ENCODE data around the gene CCDC92B. TPM values are rescaled to one million over a fixed set of nuclear protein-coding genes. Genes with fewer than 3 reads are reported as not detected.
"Not testable (repeated sequence)": the region's sequence is repeated elsewhere in the genome, so short reads cannot be mapped to it uniquely, and the experiment has no call there.

The CCDC92B gene
- total RNA-seq, 1 donor from 2014 or later, result 1.0 TPM

DNA sequence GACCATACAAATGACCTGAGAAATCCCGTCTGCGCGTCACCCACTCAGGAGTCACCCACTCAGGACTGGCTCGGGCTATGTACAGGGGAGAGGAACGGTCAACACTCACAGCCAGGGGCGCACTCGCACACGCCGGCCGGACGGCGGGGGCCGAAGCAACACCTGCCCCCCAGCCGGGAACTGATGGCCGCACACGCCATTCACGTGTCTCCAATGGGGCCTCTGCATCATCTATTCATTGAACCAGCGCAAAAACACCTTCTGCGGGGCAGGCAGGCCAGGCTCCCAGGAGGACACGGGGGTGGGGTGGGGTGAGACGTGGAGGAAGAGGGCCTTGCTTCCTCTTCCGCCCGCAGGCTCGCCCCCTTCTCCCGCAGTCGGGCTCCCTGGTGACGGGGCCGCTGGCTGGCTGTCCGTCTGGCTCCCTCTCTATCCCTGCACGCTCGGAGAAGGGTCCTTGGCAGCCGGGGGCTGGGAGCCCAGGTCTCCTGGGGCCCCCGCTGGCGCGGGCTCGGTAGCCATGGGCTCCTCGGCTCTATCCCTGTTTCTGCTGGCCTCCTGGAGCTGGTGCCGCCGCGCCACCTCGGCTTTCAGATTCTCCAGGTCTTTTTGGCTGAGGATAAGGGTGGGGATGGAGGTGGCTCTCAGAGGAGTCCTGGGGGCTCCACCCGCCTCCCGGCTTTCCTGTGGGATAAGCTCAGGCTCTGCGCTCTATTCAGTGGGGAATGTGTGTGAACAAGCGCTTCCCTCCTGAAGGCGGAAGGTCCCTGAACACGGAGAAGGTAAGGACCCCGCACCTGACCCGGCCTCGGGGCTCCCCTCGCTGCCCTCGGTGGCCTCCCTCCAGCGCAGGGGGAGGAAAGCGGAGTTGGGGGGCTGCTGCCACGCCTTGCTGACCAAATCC, 59.0 kb downstream of the CCDC92B start:
- no peak for DNase-seq (ENCODE audit: low spot score)

DNA sequence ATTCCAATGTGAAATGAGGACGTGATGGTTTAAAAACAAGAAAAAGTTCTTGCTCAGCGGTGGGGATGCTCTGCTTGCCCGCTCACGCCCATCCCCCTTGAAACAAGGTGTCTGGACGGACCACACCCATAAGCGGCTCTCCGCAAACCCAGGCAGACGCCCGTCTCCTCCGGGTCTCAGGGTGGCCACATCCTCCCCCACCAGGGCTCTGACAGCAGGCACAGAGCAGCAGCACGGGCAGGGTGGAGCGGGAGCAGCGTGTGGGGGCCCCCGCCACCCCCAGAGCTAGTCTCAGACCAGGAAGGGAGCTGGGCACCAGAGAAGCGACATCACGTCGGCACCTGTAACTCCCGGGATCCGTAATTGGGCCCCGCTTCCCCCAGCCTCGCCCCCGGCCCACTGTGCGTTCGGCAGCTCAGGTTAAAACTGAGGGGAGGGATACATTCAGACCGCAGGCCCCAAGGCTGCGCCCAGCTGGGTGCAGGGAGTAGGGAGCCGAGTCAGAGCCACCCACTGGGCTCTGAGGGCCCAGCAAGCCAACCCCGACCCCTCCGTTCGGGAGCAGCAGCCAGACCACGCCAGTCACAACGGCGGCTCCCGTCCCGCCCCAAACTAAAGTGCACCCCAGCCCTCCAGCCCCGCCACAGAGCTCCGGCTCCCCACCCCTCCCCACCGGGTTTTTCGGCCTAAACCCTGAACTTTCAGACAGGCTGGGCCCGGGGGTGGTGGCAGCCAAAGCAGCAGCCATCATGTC, 59.9 kb downstream of the CCDC92B start:
- no peak for DNase-seq (ENCODE audit: low spot score)

DNA sequence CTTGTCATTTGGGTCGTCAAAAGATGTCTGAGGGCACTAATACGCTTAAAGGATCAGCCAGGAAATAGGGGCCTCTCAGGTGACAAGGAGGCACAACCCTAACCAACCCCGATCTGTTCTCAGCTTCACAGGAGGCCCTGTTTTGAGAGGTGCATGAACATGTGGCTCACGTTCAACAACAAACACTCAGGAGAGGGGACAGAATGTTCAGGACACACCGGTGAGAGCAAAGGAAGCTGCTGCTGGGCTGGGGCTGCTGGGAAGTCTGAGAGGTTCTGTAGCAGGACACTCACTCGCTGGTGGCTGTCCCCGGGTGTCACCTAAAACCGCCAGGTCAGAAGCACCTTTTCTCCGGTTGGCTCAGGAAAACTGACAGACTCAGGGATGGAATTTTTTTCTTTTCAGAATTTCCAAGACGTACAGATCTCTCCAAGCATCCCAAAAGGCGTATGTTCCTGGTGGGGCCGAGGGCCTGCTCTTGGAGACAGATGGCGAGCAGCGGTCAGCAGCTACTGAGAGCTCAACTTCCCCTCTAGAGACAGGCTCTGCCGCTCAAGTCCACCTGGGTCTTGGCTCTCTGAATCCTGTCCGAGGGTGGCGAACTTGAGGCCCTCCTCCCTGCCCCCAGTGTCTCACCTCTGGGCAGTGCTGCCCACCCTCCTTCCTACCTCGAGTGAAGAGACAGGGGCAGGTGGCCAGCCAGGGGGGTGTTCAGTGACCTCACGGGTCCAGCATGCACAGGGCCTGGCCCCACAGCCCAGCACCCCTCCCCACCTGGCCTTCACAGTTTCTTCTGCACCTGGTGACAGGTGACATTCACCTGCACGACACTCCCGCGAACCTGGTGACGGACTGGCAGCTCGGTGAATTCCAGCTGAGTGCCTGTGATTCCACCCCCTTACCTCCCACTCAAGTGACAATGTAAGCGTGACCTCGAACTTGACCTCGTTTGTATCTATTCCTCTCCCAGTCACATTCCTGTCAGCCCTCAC, 60.8 kb downstream of the CCDC92B start:
- no peak for DNase-seq (ENCODE audit: low spot score)

DNA sequence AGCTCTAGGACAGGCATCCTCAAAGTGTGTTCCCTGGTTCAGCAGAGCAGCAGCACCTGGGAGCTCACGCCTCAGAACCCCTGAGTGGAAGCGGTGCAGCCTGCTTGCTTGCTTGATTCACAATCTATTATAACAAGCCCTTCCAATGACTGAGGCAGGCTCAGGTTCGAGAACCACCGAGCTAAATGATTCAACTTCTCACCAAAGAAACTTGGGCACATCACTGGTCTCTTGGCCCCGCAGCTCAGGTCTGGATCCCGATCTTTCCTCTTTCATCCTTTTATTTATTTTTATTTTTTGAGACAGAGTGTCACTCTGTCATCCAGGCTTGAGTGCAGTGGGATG, 62.4 kb downstream of the CCDC92B start:
- DNase-seq (ENCODE audit: low spot score), result no peak

DNA sequence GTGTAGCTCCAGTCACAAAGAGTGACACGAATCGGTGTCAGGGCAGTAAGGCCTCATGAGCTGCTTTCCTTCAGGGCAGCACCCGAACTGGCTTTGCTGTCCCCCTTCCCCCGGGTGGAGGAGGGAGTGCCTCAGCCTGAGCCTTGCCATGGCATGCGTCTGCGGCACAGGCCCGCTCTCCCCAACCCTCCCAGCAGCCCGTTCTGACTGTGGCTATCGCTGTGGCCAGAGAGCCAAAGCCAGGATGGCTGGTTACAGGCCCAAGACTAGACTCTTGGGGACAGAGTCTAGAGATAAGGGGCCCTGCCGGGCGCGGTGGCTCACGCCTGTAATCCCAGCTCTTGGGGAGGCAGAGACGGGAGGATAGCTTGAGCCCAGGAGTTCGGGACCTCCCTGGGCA, 63.8 kb downstream of the CCDC92B start:
- DNase-seq (ENCODE audit: low spot score), result no peak

DNA sequence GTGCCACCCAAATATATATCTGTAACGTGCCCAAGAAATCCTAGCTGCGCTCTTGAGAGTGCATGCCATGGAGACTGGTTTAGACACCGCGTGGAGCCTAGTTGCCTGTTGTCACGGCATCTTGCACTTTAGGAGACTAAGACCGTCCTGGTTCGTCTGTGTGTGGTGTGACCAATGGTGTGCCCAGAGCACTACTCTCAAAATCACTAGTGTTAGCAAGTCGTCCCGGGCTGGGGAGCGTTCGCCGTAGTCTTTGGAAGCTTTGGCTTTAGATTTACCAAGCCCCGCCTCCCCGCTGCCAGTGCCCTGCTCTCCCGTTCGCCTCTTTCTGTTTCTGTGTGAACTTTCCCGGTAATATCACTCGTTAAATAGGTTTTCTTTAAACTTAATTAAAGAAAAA, 64.9 kb downstream of the CCDC92B start:
- no peak for DNase-seq (ENCODE audit: low spot score)

DNA sequence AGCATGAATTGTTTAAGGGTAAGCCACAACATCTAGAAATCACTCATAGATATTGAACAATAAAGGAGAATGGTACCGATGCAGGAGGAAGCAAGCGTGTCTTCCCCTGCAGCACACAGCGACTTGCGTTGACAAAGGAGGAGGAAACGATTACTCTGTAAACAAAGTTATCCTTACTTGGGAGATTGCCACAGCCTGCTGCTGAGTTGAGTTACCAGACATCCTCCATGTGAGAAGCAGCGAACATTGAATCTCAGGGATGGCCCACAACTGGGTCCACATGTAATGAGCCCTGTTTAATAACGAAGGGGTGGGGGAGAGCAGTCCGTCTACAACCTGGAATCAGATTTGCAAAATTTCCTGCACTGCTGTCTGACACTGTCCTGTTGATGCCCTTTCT, 65.5 kb downstream of the CCDC92B start:
- no peak for DNase-seq (ENCODE audit: low spot score)

DNA sequence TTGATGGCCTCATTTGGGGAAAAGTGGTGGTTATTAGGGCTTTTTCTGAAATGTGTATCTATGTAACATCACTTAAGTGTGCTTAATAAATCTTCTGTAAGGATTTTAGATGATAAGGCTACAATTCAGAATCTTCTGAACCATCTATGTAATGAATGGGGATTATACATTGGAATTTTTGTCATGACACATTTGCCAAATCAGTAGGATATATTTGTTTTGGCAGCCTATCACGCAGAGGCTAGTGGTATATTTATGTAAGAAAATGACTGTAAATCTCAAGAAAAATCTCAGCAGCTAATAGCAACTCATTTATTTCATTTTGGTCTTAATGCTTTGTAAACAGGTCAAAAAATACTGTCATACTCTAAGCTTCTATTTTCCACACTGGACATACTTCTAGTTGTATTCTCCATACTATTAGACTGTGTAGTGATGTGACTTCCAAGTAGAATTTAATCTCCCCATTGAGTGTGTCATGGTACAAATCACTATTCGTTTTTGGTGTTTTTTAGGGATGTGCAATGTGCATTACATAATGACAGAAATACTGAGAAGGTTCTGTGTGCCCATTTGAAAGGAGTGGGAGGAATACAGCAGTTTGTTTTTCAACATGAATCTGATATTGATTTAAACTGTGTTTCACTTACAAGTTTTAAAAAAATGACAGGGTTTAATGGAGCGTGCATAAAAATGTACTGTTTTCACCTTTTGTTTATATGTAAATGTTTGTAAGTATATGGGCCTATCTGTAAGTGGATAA, 67.1 kb downstream of the CCDC92B start:
- DNase-seq (ENCODE audit: low spot score), result no peak

DNA sequence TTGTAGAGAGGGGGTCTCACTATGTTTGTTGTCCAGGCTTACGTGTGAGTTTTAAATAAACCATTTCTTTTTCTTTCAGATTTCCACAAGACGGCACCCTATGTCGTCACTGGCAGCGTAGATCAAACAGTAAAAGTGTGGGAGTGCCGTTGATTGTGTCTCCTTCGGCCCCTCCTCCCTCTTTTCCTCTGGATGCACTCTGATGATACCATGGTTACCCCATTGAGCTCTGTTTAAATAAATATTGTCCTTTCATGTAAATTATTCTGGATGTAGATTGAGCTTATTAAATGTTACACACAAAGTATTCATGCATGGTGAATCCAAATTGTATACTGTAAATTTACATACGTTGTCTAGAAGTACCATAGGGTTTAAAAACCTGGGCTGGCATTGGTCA, 67.8 kb downstream of the CCDC92B start:
- no peak for DNase-seq (ENCODE audit: low spot score)

DNA sequence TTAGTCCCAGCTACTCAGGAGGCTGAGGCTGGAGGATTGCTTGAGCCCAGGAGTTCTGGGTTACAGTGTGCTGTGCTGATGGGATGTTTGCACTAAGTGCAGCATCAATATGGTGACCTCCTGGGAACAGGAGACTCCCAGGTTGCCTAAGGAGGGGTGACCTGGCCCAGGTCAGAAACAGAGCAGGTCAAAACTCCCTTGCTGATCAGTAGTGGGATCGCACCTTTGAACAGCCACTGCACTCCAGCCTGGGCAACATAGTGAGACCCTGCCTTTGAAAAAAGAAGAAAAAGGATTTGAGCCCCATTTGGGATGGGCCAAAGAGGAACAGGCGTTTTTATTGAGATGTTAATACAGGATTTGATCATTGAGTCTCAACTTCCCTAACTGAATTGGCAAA, 68.5 kb downstream of the CCDC92B start:
- no peak for DNase-seq (ENCODE audit: low spot score)

DNA sequence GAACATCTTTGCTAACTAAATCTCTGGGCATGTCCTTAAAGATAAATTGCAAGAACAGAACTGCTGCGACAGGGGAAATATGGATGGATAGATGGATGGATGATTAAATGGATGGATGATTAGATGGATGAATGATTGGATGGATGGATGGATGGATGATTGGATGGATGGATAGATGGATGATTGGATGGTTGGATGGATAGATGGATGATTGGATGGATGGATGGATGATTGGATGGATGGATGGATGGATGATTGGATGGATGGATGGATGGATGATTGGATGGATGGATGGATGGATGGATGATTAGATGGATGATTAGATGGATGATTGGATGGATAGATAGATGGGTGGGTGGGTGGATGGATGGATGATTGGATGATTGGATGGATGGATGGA, 70.2 kb downstream of the CCDC92B start:
- not testable (repeated sequence) for DNase-seq (ENCODE audit: low spot score)

Other genes starting within 250 kb of the CCDC92B start
- gene METTL16, start 237.8 kb downstream of the CCDC92B start, total RNA-seq, result 52.2 TPM
- 119 TPM for gene PAFAH1B1, start 156.0 kb downstream of the CCDC92B start, total RNA-seq
- gene CLUH, start 37.9 kb downstream of the CCDC92B start, total RNA-seq, result 176 TPM
- gene RAP1GAP2, start 46.8 kb upstream of the CCDC92B start, total RNA-seq, result 49.2 TPM